Natural killer cell (primary cell): ENCODE data around the gene LRP8. TPM values are rescaled to one million over a fixed set of nuclear protein-coding genes. Genes with fewer than 3 reads are reported as not detected.

Experiments
- ATAC-seq, 3 donors: fragments of 150-1000 bp in 2 of 3; fragments of 200-7000 bp in 1 of 3; cut with Tn5 transposase; 1 replicate in 1 of 3; 2 replicates in 2 of 3; pipeline ENCODE4 v1.10.0; 2021; ENCODE audit warnings: mild to moderate bottlenecking in 2 of 3, moderate library complexity in 2 of 3
- DNase-seq, 2 donors: peaks; one replicate each; pipeline versions ENCODE4 v3.0.0 to v3.0.0-alpha.2; 2013 to 2021; ENCODE audit warnings: mixed read lengths in 1 of 2
- H3K27ac ChIP-seq: one replicate; pipeline ENCODE4 v1.5.1; 2013; ENCODE audit warnings: mild to moderate bottlenecking, low read length
- H3K27me3 ChIP-seq: one replicate; pipeline ENCODE4 v1.6.1; 2013; ENCODE audit warnings: low read length; ENCODE audit not compliant: control insufficient read depth, insufficient read depth
- H3K36me3 ChIP-seq: one replicate; pipeline ENCODE4 v1.6.1; 2013; ENCODE audit warnings: low read length; ENCODE audit not compliant: control insufficient read depth, insufficient read depth
- H3K4me1 ChIP-seq: one replicate; pipeline ENCODE4 v1.6.1; 2013; ENCODE audit warnings: low read length; ENCODE audit not compliant: control insufficient read depth, insufficient read depth
- H3K4me3 ChIP-seq: one replicate; pipeline ENCODE4 v1.5.1; 2013; ENCODE audit warnings: low read length
- H3K9me3 ChIP-seq: one replicate; pipeline ENCODE4 v1.6.1; 2013; ENCODE audit warnings: low read length; ENCODE audit not compliant: control insufficient read depth, insufficient read depth
- H3K27ac Mint-ChIP-seq, 2 donors: one replicate each; pipeline ENCODE4 v1.8.0; 2022; ENCODE audit warnings: mild to moderate bottlenecking in 2 of 2, mixed read lengths in 2 of 2, moderate library complexity in 1 of 2
- H3K27me3 Mint-ChIP-seq, 2 donors: one replicate each; pipeline ENCODE4 v1.8.0; 2022; ENCODE audit warnings: low read depth in 2 of 2, mixed read lengths in 2 of 2
- H3K36me3 Mint-ChIP-seq: one replicate; pipeline ENCODE4 v1.8.0; 2022; ENCODE audit warnings: mixed read lengths
- H3K4me1 Mint-ChIP-seq, 2 donors: one replicate each; pipeline ENCODE4 v1.8.0; 2022; ENCODE audit warnings: mixed read lengths in 2 of 2
- H3K4me3 Mint-ChIP-seq: one replicate; pipeline ENCODE4 v1.8.0; 2022; ENCODE audit warnings: mild to moderate bottlenecking, moderate library complexity, mixed read lengths
- H3K9me3 Mint-ChIP-seq, 2 donors: one replicate each; pipeline ENCODE4 v1.8.0; 2022; ENCODE audit warnings: mixed read lengths in 2 of 2
- WGBS: methylation state at CpG from one replicate; pipeline ENCODE4 v1.1.7; 2013; ENCODE audit warnings: missing lambda C conversion rate; ENCODE audit not compliant: insufficient coverage; 5-methylcytosine and 5-hydroxymethylcytosine counted together
- intact Hi-C: fragments of 100-400 bp; cut with micrococcal nuclease; formaldehyde crosslinking; loops from one replicate; pipeline ENCODE4 v1.14.2; 2022
- total RNA-seq, 4 donors: library from RNA; stranded (reverse); fragments of 120-200 nt in 1 of 4; gene quantifications; one replicate each; pipeline versions ENCODE4 v1.2.3 to v1.2.4, GENCODE V29; 2013 to 2022
- TF ChIP-seq, protein P1 (sequence below): fragments of 200-600 bp; IDR thresholded peaks from one replicate; pipeline ENCODE4 v1.8.0; 2022; ENCODE audit warnings: antibody characterized with exemption

The LRP8 gene
- total RNA-seq, 3 donors from 2014 or later (not counting 1 experiment from before 2014, with no cell fraction given) = 23.2 to 27.3 (median 24.9) TPM

DNA sequence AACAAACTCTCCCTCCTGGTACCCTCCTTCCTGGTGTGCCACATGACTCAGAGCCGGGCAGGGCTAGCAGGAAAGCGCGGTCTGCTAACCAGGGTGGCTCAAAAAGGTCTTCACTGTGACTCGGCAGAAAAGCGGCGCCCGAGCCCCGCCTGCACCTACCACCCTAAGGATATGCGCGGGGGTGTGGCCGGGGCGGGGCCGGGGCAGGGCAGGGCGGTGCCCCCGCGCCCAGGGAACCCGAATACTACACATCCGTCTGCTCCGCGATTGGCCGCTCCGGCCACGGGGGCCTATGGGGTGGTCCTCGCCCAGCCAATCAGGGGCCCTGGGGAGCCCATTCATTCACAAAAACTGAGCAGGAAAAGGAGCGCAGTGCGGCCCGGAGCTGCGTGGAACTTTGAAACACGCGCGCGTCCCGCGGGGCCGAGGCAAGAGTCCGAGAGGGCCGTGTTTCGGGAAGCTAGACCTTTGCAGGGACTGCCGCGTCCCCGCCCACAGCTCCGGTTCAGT lies 1.7 kb downstream of the LRP8 start:
- no peak overlapping the region for H3K27ac ChIP-seq
- peak overlapping the region; percentile 83 to 84 for H3K27ac Mint-ChIP-seq
- H3K36me3 ChIP-seq = no peaks in the 10 kb centered on the region
- DNase-seq (peak; percentile 73 to 91), ATAC-seq (peak; percentile 75 to 94 (median 82))
- H3K9me3 Mint-ChIP-seq = no peaks in the 10 kb centered on the region
- H3K9me3 ChIP-seq = no peaks in the 10 kb centered on the region
- peak overlapping the region; percentile 99 for H3K4me3 Mint-ChIP-seq
- peaks cover 35 to 54% of the 10 kb centered on the region in 2 donors for H3K4me1 Mint-ChIP-seq
- no peaks in the 10 kb centered on the region for H3K36me3 Mint-ChIP-seq
- no peaks in the 10 kb centered on the region for H3K27me3 Mint-ChIP-seq
- H3K4me3 ChIP-seq = peak overlapping the region; percentile 76
- peaks cover 20% of the 10 kb centered on the region for H3K4me1 ChIP-seq
- intact Hi-C loops = no loop called here
- H3K27me3 ChIP-seq = no peaks in the 10 kb centered on the region
- TF ChIP-seq, protein P1, sequence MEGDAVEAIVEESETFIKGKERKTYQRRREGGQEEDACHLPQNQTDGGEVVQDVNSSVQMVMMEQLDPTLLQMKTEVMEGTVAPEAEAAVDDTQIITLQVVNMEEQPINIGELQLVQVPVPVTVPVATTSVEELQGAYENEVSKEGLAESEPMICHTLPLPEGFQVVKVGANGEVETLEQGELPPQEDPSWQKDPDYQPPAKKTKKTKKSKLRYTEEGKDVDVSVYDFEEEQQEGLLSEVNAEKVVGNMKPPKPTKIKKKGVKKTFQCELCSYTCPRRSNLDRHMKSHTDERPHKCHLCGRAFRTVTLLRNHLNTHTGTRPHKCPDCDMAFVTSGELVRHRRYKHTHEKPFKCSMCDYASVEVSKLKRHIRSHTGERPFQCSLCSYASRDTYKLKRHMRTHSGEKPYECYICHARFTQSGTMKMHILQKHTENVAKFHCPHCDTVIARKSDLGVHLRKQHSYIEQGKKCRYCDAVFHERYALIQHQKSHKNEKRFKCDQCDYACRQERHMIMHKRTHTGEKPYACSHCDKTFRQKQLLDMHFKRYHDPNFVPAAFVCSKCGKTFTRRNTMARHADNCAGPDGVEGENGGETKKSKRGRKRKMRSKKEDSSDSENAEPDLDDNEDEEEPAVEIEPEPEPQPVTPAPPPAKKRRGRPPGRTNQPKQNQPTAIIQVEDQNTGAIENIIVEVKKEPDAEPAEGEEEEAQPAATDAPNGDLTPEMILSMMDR = no peak
- 0% methylated on average over 42 of the region's 42 CpGs for WGBS

DNA sequence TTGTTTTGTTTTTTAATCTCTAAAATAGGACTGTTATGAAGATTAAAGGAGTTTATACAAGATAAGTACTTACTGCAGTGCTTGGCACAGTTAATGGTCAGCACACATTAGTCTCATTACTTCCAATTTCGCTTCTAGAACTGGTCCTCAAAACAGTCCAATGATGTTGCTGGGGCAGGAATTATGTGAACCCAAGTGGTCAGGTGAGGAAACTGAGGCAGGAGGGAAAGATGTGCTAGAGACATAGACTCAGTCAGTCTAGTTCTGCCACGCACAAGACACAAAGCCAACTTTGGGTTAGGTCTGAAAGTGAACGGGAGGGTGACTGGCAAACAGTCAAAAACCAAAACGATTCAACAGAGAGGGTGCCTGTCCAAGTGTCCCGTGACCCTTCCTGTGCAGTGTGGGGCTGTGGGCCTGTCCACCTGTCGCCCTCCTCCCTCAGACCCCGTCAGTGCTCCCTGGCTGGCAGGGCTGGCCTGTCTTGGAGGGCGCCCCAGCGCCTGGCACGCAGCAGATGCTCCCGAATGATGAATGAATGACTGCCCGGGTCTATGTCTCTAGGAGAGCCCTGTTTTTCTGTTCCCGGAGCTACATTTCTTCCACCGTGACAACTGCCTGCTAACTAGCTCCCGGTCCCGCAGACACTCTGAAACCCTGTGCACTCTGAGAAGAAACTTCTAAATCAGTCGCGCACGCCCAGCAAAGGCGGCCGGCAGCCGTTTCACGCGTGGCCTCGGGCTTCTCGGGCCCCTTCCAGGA lies 2.4 kb downstream of the LRP8 start:
- peak overlapping the region; percentile 83 to 84 for H3K27ac Mint-ChIP-seq
- peak overlapping the region; percentile 99 for H3K4me3 Mint-ChIP-seq
- H3K36me3 Mint-ChIP-seq = no peaks in the 10 kb centered on the region
- H3K27ac ChIP-seq = peak overlapping the region; percentile 32
- H3K36me3 ChIP-seq = peaks cover 2% of the 10 kb centered on the region
- H3K9me3 Mint-ChIP-seq = no peaks in the 10 kb centered on the region
- intact Hi-C loops = no loop called here
- no peak for ATAC-seq
- H3K4me1 Mint-ChIP-seq = peaks cover 35 to 54% of the 10 kb centered on the region in 2 donors
- 19% methylated on average over 26 of the region's 26 CpGs for WGBS
- TF ChIP-seq, protein P1 = no peak
- no peak for DNase-seq
- no peaks in the 10 kb centered on the region for H3K9me3 ChIP-seq
- peaks cover 20% of the 10 kb centered on the region for H3K4me1 ChIP-seq
- no peaks in the 10 kb centered on the region for H3K27me3 ChIP-seq
- no peaks in the 10 kb centered on the region for H3K27me3 Mint-ChIP-seq
- peak overlapping the region; percentile 76 for H3K4me3 ChIP-seq

DNA sequence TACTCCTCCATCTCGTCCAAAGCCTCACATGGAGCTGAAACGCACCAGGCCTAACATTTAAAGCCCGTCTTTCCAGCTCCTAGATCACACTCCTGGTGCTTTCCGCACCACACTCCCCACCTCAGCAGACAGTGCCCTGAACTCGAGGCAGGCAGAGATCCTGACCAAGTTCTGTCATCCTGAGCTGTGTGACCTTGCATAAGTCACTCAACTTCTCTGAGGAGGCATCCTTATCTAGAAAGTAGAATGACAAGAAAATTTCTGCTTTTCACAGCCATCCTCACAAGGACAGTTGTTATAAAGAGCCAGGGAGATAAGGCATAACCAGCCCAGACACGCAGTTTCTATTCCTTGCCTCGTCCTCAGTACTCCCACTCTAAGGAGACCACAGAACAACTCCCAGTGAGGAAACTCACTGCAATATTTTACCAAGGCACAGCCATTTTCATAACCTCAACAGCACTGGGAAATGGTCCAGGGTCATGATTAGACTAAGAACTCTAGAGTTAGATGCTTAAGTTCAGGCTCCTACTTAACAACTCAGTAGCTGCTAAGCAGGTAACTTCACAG lies 3.1 kb downstream of the LRP8 start:
- Mint-ChIP-seq H3K27me3 (no peaks in the 10 kb centered on the region), H3K4me3 (peak overlapping the region; percentile 99), H3K27ac (peak overlapping the region in 1 of 2 donors; percentile 84), H3K36me3 (no peaks in the 10 kb centered on the region), H3K4me1 (peaks cover 35 to 53% of the 10 kb centered on the region in 2 donors), H3K9me3 (no peaks in the 10 kb centered on the region)
- 98% methylated on average over 7 of the region's 7 CpGs for WGBS
- peaks cover 2% of the 10 kb centered on the region for H3K36me3 ChIP-seq
- H3K4me3 ChIP-seq = no peak overlapping the region
- intact Hi-C loops = no loop called here
- no peaks in the 10 kb centered on the region for H3K27me3 ChIP-seq
- TF ChIP-seq, protein P1 = no peak
- DNase-seq (no peak), ATAC-seq (no peak)
- H3K9me3 ChIP-seq = no peaks in the 10 kb centered on the region
- peaks cover 20% of the 10 kb centered on the region for H3K4me1 ChIP-seq
- H3K27ac ChIP-seq = no peak overlapping the region
